RCC 7860 (cell line): ENCODE data around the gene PALLD.

Source experiments
- DNase-seq: peaks from one replicate; pipeline ENCODE4 v3.0.0-alpha.2; 2015; ENCODE audit warnings: low spot score
- FAIRE-seq: peaks from 2 replicates; lab custom pipeline; 2012; peaks lifted over from hg19 to GRCh38; lab: Jason Lieb, UNC

Gene PALLD

GRCh38 chr4:168553714-168554370 lies 57.0 kb downstream of the PALLD start:
- FAIRE-seq = no peak
- DNase-seq = no peak

- no peak for DNase-seq
- no peak for FAIRE-seq
These were observed 58.6 kb downstream of the PALLD start for GRCh38 chr4:168555437-168555836.

GRCh38 chr4:168557658-168558057 lies 60.8 kb downstream of the PALLD start:
- FAIRE-seq (no peak), DNase-seq (peak; percentile 16)

- FAIRE-seq = peak; percentile 42
- DNase-seq = peak; percentile 82
These were observed 61.7 kb downstream of the PALLD start for GRCh38 chr4:168558599-168558998.

GRCh38 chr4:168560184-168561180 lies 63.6 kb downstream of the PALLD start:
- no peak for FAIRE-seq
- no peak for DNase-seq

- FAIRE-seq (peak; percentile 72), DNase-seq (peak; percentile 54)
These were observed 65.3 kb downstream of the PALLD start for GRCh38 chr4:168562041-168562571.

- DNase-seq (no peak), FAIRE-seq (no peak)
These were observed 67.2 kb downstream of the PALLD start for GRCh38 chr4:168564023-168564422.

GRCh38 chr4:168565130-168565529 lies 68.3 kb downstream of the PALLD start:
- DNase-seq (no peak), FAIRE-seq (no peak)

GRCh38 chr4:168566726-168567125 lies 69.9 kb downstream of the PALLD start:
- no peak for FAIRE-seq
- no peak for DNase-seq

- FAIRE-seq (no peak), DNase-seq (no peak)
These were observed 72.4 kb downstream of the PALLD start for GRCh38 chr4:168569066-168569930.

GRCh38 chr4:168569931-168570276 lies 73.1 kb downstream of the PALLD start:
- DNase-seq (no peak), FAIRE-seq (no peak)

GRCh38 chr4:168570466-168570865 lies 73.6 kb downstream of the PALLD start:
- FAIRE-seq = no peak
- no peak for DNase-seq

GRCh38 chr4:168572002-168572401 lies 75.2 kb downstream of the PALLD start:
- no peak for FAIRE-seq
- no peak for DNase-seq

- DNase-seq (no peak), FAIRE-seq (no peak)
These were observed 77.0 kb downstream of the PALLD start for GRCh38 chr4:168573870-168574269.

GRCh38 chr4:168574581-168575295 lies 77.9 kb downstream of the PALLD start:
- FAIRE-seq (no peak), DNase-seq (peak; percentile 28)

- DNase-seq (no peak), FAIRE-seq (no peak)
These were observed 78.6 kb downstream of the PALLD start for GRCh38 chr4:168575473-168575872.

GRCh38 chr4:168577624-168578023 lies 80.8 kb downstream of the PALLD start:
- FAIRE-seq = no peak

GRCh38 chr4:168580228-168580627 lies 83.4 kb downstream of the PALLD start:
- DNase-seq (no peak), FAIRE-seq (no peak)

More at GRCh38 chr4:168577624-168578023, 80.8 kb downstream of the PALLD start:
- DNase-seq = no peak

- peak; percentile 67 for DNase-seq
- FAIRE-seq = peak; percentile 82
These were observed 87.5 kb downstream of the PALLD start for GRCh38 chr4:168584321-168584771.
